HCEC 1CT (cell line): ENCODE results near the gene DPP8.
"Not testable (repeated sequence)": the region's sequence is repeated elsewhere in the genome, so short reads cannot be mapped to it uniquely, and the experiment has no call there.

Experiments used
- DNase-seq: peaks from one replicate; pipeline ENCODE4 v3.0.0-alpha.2; 2017

The DPP8 gene

DNA sequence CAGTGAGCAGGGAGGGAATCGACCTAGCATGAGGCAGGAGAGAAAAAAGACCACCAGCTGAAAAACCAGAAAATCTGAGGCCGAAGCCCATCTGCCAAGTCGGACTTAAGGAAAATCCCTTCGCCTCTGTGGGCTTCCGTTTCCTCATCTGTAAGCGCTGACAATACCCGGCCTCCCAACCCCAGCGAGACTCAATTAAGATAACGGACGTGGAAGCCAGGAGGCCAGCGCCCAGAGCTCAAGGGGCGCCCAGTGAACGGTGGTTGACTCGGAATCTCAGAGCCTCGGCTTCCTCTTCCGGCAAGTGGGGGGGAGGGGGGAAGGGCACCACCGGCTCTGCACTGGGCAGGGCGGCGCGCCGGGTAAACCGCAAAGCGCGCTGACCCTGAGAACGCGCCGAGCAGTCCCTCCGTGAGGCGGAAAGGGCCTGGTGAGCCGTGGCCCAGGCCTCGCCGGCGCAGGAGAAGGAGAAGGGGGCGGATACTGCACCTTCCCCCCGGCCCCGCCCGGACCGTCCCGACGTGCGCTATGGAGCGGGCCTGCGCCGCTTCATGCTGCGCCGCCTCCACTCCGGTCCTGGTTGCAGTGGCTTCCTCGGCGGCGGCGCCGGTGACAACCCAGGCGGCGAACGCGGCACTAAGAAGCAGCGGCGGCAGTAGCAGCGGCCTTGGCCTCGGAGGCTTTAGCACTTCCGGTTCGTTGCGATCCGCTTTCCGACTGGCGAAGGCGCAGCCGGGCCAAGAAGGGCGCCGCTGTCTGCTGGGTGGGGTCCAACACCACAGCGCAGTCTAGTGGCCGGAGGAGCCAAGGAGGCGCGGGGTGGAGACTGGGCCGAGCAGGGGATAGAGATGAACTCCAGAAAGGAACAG lies at the start of gene DPP8:
Gene DPP8 (minus strand): TSS at position 693 of the 869 bp plus-strand sequence. CDS start 5,136 bp downstream, outside the sequence.
- DNase-seq, result peak; percentile 94

DNA sequence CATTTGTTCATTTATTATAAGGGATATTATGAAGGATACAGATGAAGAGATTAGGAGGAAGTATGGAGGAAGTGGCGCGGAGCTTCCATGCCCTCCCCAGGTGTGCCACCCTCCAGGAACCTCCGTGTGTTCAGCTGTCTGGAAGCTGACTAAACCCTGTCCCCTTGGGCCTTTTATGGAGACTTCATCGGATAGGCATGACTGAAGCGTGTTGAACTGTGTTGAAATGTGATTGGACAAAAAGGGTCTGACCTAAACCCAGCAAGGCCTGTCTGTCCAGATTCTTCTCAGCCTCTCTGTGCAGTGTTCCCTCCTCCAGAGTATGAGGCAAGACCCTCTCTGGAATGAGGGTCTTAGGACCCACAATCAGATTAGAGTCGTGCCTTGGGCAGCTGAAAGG lies 44.4 kb upstream of the DPP8 start:
- no peak for DNase-seq

DNA sequence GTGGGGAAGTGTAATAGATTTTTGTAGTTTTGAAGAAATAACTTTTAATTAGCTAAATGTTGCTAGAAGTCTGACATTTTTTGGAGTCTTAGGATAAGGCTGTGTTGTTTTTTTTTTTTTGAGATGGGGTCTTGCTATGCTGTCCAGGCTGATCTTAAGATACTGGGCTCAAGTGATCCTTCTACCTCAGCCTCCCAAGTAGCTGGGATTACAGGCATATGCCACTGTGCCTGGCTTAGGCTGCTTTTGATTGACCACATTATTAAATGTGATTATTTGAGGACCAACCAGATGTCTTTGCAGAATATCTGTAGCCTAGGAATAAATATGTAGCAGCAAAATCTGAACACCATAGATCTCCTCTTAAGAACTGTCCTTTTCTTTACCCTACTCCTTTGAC lies 42.5 kb upstream of the DPP8 start:
- no peak for DNase-seq

DNA sequence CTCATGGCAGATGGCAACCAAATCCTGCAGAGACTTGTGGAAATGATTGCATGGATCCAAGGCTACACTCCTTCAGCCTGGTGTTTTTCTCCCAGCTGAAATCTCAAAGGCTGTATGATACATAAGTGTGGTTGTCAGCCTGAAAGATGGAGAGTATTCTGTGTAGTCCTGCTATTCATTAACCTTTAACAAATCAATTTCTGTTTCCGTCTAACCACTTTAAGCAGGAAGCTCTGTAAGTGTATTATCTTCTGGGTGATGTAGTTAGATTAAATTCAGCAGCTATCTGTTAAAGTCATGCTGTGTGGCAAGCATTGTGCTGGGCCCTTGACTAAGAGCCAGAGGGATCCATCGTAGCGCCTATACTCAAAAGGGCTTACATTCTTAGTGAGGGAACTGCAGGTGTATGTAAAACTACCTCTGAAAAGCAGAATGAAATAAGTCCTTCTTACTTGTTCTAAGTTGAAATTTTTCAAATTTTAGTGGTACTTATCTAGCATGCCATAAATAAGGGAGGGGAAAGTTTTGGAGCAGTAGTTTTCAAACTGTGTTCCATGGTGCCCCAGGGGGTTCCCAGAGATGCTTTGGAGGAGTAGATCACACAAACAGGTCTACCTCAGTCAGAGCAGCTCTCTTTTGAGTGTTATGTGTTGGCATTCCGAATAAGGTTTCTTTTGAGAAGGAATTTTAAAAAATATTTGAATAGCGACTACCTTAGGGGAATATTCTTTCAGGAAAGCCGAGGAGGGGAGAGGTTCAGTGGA lies 41.7 kb upstream of the DPP8 start:
- no peak for DNase-seq

DNA sequence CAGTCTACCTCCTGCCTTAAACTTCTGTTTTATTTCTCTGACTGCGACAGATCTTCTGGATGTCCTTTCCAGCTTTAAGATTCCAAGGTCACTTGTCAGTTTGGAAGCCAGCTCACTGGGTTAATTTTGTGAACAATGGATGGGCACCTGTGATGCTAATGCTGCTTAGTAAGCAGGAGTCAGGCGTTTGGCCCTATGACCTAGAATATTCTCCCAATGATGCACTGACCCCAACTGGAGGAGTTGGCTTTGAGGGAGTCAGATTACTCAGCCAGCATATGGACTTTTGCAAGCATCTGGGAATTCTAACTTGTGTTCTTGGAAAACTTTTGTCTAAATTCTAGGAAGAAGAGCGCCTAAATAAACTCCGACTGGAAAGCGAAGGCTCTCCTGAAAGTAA lies 40.8 kb upstream of the DPP8 start:
- DNase-seq, result peak; percentile 90

- no peak for DNase-seq
These were observed 39.1 kb upstream of the DPP8 start for GRCh38 chr15:65556622-65557021.

DNA sequence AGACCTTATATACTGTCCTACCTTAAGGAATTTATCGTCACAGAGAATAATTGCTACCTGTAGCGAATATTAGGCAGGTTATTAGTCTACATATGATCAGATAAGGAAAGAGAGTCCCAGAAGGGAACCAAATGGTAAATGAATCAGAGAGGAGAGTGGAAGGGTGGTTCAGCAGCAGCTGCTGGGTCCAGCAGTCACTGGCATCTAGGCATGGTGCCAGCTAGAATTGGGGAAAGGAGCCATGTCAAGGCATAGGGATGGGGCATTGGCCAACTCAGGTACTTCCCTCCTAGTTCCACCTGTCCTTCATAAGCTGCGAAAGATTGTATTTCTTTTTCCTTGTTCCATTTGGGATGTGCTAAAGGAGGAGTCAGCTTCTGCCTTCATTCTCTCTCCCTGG lies 36.2 kb upstream of the DPP8 start:
- DNase-seq, result no peak

DNA sequence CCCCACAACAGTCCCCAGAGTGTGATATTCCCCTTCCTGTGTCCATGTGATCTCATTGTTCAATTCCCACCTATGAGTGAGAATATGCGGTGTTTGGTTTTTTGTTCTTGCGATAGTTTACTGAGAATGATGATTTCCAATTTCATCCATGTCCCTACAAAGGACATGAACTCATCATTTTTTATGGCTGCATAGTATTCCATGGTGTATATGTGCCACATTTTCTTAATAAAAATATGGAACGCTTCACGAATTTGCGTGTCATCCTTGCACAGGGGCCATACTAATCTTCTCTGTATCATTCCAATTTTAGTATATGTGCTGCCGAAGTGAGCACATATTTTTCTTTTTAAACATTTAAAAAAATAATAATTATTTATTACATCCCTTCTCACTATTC lies 35.4 kb upstream of the DPP8 start:
- DNase-seq, result not testable (repeated sequence)

GRCh38 chr15:65551183-65551582 lies 33.7 kb upstream of the DPP8 start:
- no peak for DNase-seq

GRCh38 chr15:65550681-65551098 lies 33.2 kb upstream of the DPP8 start:
- peak; percentile 2 for DNase-seq

GRCh38 chr15:65549288-65549687 lies 31.8 kb upstream of the DPP8 start:
- not testable (repeated sequence) for DNase-seq

GRCh38 chr15:65547841-65548240 lies 30.4 kb upstream of the DPP8 start:
- no peak for DNase-seq

- DNase-seq, result no peak
These were observed 23.8 kb upstream of the DPP8 start for GRCh38 chr15:65541231-65541820.

DNA sequence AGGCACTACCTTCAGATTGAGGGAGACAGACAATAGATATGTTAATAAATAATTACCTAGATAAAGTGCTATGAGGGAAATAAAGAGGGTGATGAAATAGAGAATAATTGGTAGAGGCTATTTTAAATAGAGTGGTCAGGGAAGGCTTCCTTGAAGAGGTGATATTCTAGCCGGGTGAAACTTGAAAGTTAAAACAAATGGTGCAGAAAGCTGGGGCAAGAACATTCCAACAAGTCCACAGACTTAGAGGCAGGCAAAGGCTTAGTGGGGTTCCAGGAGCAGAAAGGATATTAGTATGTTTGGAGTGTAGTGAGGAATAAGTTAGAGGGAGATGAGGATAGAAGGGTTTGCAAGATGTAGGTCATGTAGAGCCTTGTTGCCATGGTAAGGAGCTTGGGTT lies 22.8 kb upstream of the DPP8 start:
- DNase-seq, result no peak

DNA sequence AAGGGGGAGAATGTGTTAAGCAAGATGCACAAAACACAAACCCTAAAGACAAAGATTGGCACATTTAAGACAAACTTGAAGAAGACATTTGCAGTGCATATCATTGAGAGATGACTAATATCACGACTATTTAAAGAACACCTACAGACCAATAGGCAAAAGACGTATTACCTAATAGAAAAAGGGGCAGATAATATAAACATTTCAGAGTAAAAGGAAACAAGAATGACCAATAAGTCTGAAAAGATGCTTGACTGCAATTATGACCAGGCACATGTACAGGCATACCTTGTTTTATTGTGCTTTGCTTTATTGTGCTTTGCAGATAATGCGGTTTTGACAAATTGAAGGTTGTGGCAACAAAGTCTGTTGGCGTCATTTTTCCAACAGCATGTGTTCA lies 17.7 kb upstream of the DPP8 start:
- DNase-seq, result peak; percentile 20

GRCh38 chr15:65533057-65533756 lies 15.7 kb upstream of the DPP8 start:
- no peak for DNase-seq

GRCh38 chr15:65532738-65533051 lies 15.2 kb upstream of the DPP8 start:
- DNase-seq, result peak; percentile 67

DNA sequence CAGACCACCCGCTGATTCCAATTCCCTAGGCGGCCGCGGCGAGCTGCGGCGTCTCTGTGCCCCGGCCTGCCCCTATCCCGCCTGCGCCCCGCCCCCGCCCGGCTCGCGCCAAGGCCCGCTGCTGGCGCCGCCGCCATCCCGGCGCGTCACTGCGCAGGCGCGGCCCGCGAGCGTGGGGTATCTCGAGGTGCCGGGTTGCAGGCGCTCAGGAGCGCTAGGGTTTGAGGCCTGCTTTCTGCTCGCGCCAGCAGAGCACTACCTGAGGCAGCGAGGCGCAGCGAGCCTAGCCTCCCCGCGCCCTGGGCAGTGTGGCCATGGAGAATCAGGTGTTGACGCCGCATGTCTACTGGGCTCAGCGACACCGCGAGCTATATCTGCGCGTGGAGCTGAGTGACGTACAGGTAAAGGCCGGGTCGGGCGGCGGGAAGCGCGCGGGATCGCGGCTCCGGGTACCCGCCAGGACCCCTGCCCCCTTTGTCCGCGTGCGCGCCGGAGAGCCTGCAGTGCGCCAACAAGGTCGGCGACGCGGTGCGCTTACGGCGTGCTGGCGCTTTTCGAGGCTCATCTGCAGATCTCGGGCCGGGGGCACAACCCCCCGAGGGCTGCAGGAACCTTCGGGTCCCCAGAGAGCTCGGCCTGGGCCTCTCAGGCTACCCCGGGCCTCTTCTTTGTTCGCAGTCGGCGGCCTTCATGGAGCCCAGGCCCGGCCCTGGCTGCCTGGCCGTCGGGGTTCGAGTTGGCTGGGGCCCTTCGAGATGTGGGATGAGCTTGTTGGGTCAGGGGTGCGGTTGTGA lies 13.0 kb upstream of the DPP8 start, which contains the start of gene HACD3:
Gene HACD3 (plus strand): TSS at position 146 of the 794 bp plus-strand sequence. CDS start 169 bp downstream, at position 315.
- DNase-seq, result peak; percentile 68

- no peak for DNase-seq
These were observed 12.4 kb upstream of the DPP8 start for GRCh38 chr15:65529762-65530317.

GRCh38 chr15:65528461-65529060 lies 11.1 kb upstream of the DPP8 start:
- no peak for DNase-seq

DNA sequence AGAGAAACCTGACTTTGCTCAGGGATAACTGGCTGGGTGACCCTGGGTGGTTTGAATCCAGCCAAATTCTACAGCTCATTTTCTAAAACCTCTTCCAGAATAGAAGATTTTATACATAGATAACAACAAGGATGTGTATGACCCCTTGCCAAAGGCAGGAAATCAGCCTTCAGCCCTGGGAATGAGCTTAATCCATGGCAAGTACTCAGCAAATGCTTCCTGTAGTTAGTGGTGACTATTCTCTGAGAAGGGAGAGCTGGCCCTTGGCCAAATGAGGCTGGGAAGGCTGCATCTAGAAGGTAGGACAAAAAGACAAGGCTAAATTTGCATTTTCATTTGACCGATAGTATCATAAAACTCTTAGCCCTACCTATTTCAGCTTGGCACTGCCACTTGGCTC lies 8.1 kb upstream of the DPP8 start:
- DNase-seq, result peak; percentile 36
